H1 (cell line): ENCODE data around the gene RBM15B.

Experiments
- CTCF ChIP-seq, 3 experiments: IDR thresholded peaks; 1 replicate in 2 of 3; 2 replicates in 1 of 3; pipeline versions ENCODE4 v1.5.1 to v1.6.1; 2011; ENCODE audit warnings: low read length in 3 of 3, mild to moderate bottlenecking in 3 of 3, inconsistent platforms in 2 of 3, low read depth in 1 of 3, moderate library complexity in 1 of 3; ENCODE audit not compliant: insufficient read depth in 1 of 3; ENCODE audit errors: control extremely low read depth in 1 of 3
- EP300 ChIP-seq, 2 experiments: IDR thresholded peaks; 1 replicate in 1 of 2; 2 replicates in 1 of 2; pipeline ENCODE4 v1.6.1; 2011 to 2012; ENCODE audit warnings: low read depth in 2 of 2, low read length in 2 of 2, mild to moderate bottlenecking in 2 of 2, borderline replicate concordance in 1 of 2, inconsistent platforms in 1 of 2, moderate library complexity in 1 of 2
- EZH2 ChIP-seq: fragments of 200-600 bp; sonication (generic); IDR thresholded peaks from 2 replicates; pipeline ENCODE4 v1.7.1; 2012; ENCODE audit warnings: low read depth, mild to moderate bottlenecking, moderate library complexity, low read length, inconsistent platforms; ENCODE audit not compliant: severe bottlenecking
- NRF1 ChIP-seq: IDR thresholded peaks from 2 replicates; pipeline ENCODE4 v1.6.1; 2011; ENCODE audit warnings: mild to moderate bottlenecking, low read depth, low read length, improper control_type of control experiment
- POLR2A ChIP-seq, 2 experiments: IDR thresholded peaks; 1 replicate in 1 of 2; 2 replicates in 1 of 2; pipeline ENCODE4 v1.6.1; 2011; ENCODE audit warnings: low read depth in 2 of 2, low read length in 2 of 2, mild to moderate bottlenecking in 2 of 2; ENCODE audit errors: control extremely low read depth in 1 of 2
- POLR2AphosphoS5 ChIP-seq: IDR thresholded peaks from 2 replicates; pipeline ENCODE4 v1.6.1; 2011; ENCODE audit warnings: low read depth, low read length
- RAD21 ChIP-seq, 2 experiments: IDR thresholded peaks in 1 of 2; conservative IDR thresholded peaks in 1 of 2; 2 replicates each; pipeline ENCODE4 v1.6.1; 2011; ENCODE audit warnings: low read depth in 2 of 2, low read length in 2 of 2, improper control_type of control experiment in 1 of 2, inconsistent platforms in 1 of 2, mild to moderate bottlenecking in 1 of 2, moderate library complexity in 1 of 2
- RFX5 ChIP-seq: IDR thresholded peaks from 2 replicates; pipeline ENCODE4 v1.6.1; 2011; ENCODE audit warnings: low read depth, low read length, improper control_type of control experiment, borderline replicate concordance
- SIN3A ChIP-seq, 2 experiments: IDR thresholded peaks in 1 of 2; conservative IDR thresholded peaks in 1 of 2; 2 replicates each; pipeline ENCODE4 v1.6.1; 2011 to 2012; ENCODE audit warnings: low read length in 2 of 2, improper control_type of control experiment in 1 of 2, low read depth in 1 of 2, mild to moderate bottlenecking in 1 of 2
- USF2 ChIP-seq: IDR thresholded peaks from 2 replicates; pipeline ENCODE4 v1.6.1; 2011; ENCODE audit warnings: low read length, improper control_type of control experiment
- YY1 ChIP-seq: IDR thresholded peaks from 2 replicates; pipeline ENCODE4 v1.6.1; 2011; ENCODE audit warnings: low read depth, mild to moderate bottlenecking, low read length

GRCh38 chr3:51379301-51379700 lies 11.8 kb upstream of the RBM15B start:
- no peak for TF ChIP-seq SIN3A (conservative IDR thresholded peaks at IDR 0.05 in 1 of 2, IDR thresholded peaks at IDR 0.05 in 1 of 2; ENCODE audit: low read depth in 1 of 2, low read length in 2 of 2)
- TF ChIP-seq CTCF (IDR thresholded peaks at IDR 0.05; ENCODE audit: control extremely low read depth in 1 of 3, insufficient read depth in 1 of 3, low read depth in 1 of 3, low read length in 3 of 3), result no peak
- no peak for TF ChIP-seq RFX5
- TF ChIP-seq YY1, result no peak
- TF ChIP-seq USF2, result no peak
- TF ChIP-seq POLR2A (IDR thresholded peaks at IDR 0.05; ENCODE audit: control extremely low read depth in 1 of 2, low read depth in 2 of 2, low read length in 2 of 2), result no peak
- TF ChIP-seq EZH2, result no peak
- no peak for TF ChIP-seq RAD21 (IDR thresholded peaks at IDR 0.05 in 1 of 2, conservative IDR thresholded peaks at IDR 0.05 in 1 of 2; ENCODE audit: low read depth in 2 of 2, low read length in 2 of 2)
- TF ChIP-seq EP300 (IDR thresholded peaks at IDR 0.05; ENCODE audit: borderline replicate concordance in 1 of 2, low read depth in 2 of 2, low read length in 2 of 2), result no peak
- no peak for TF ChIP-seq POLR2AphosphoS5
- TF ChIP-seq NRF1, result no peak
